Erythroblast (primary cell): ENCODE data around the gene LEFTY1.

Source experiments
- GATA1 ChIP-seq: IDR thresholded peaks from 2 replicates; pipeline ENCODE4 v1.6.1; 2011; ENCODE audit warnings: low read depth, mild to moderate bottlenecking, control low read depth, low read length, moderate library complexity
- POLR2A ChIP-seq: IDR thresholded peaks from 2 replicates; pipeline ENCODE4 v1.6.1; 2011; ENCODE audit warnings: mild to moderate bottlenecking, low read length

- TF ChIP-seq POLR2A = no peak
- no peak for TF ChIP-seq GATA1
These were observed 14.5 kb downstream of the LEFTY1 start for GRCh38 chr1:225874431-225874830.
